HG03196 (cell line): ENCODE data around the gene SELENOH.

Experiments
- ATAC-seq: cut with Tn5 transposase; IDR thresholded peaks from one replicate; pipeline ENCODE4 v1.9.1; 2021; ENCODE audit not compliant: unreplicated experiment

SELENOH gene

DNA sequence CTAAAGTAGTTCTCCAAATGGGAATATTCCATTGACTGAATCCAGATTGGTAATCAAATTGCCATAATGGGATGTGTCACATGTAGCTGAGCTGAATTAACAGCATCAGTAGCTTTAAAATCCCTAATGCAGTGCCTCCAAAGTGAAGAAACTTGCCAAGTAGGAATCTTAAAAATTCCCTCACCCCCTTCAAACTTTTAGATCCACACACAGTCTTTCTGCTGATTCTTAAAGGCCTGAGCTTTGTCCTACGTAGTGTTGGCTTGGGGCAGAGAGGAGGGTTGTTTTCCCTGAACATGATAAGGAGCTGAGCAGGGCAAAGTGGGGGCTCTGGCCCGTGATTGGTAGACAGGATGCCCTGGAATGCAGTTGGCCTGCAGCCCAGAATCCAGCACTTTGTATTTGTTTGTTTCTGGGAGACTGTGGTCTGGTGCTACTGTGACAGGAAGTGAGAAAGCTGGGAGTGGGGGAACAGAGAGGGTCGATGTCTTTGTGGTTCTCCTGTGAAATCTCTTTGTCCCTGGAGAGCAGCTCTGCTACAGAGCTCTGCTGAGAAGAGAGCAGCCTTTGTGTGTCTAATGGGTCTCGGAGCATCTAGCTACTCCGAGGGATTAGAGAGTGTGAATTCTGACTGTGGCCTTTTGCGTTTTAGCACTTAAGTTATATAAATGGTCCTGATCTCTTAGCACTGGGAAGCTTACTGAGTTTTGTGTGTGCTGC lies 37.2 kb downstream of the SELENOH start:
- no peak for ATAC-seq

- ATAC-seq: no peak
Observed at GRCh38 chr11:57779276-57779675, 38.0 kb downstream of the SELENOH start.

DNA sequence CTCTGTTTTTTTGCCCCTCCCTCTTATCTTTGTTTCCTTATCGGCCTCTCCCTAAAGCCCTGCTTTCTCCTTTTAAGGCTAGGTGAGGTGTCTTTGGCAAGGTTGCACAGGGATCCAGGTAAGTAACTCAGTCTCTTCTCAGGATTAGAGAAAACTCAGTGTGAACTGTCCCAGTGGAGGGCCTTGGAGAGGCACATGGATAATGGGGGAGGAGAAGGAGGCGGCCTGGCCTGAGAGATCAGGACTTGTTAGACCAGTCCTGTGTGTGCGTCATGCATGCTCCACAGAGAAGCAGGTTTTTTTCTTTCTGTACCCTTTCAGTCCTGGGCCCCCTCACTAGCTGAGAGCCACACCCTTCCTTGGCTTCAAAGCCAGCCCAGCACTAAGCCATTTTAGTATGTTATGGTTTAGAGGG lies 40.2 kb downstream of the SELENOH start:
- no peak for ATAC-seq

DNA sequence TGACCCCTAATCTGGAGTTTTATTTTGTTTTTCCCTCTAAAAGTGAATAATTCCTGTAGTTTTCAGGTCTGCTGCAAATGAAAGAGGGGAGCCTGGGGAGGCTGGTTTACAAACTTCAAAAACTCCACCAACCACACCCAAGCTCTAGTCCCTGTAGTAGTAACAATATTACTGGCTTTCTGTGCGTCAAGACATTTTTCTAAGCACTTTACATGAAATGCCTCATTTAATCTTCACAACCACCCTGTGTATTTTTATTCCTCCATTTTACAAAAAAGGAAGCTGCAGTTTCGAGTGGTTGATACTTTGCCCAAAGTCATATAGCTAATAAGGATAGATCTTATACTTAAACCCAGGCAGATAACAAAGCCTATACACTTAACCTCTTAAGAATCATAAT lies 43.8 kb downstream of the SELENOH start:
- ATAC-seq: no peak

DNA sequence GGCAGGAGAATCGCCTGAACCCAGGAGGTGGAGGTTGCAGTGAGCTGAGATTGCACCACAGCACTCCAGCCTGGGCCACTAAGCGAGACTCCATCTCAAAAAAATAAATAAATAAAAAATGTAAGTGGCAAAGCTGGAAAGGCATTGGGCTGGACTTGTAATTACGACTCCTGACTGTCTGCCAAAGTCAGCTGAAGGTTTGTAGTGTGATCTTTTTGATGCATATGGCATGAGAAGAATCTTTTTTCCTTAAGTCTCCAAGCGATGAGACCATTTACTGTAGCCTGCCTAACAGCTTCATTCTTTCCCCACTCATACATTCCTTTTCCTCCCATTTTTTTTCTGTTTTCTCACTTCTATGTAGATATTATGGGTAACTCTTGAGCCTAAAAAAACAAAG lies 45.1 kb downstream of the SELENOH start:
- no peak for ATAC-seq

DNA sequence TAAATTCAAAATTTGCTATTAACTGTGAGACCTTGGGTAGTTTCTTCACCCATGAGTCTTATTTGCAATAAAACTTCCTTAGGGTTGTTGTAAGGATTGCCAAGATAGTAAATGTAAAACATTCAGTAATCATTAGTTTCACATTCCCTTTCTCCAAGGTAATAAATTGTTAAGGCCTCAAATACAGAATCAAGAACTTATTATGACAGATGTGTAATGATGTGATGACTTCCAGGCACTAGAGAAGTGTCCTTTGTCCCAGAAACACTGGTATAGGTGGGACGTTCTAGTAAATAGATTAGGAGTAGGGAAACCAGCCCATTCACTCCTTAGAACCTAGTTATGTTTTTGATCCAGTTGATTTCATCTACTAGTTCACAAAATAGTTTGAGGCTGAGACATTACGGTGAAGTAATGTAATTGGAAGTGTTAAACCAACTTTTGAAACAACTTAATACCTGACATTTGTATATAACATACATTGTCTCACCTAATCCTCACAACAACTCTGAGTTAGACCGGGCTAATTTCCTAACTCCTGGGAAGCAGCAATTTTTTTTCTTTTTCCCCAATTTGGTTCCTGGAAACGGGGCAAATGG lies 45.8 kb downstream of the SELENOH start:
- no peak for ATAC-seq

DNA sequence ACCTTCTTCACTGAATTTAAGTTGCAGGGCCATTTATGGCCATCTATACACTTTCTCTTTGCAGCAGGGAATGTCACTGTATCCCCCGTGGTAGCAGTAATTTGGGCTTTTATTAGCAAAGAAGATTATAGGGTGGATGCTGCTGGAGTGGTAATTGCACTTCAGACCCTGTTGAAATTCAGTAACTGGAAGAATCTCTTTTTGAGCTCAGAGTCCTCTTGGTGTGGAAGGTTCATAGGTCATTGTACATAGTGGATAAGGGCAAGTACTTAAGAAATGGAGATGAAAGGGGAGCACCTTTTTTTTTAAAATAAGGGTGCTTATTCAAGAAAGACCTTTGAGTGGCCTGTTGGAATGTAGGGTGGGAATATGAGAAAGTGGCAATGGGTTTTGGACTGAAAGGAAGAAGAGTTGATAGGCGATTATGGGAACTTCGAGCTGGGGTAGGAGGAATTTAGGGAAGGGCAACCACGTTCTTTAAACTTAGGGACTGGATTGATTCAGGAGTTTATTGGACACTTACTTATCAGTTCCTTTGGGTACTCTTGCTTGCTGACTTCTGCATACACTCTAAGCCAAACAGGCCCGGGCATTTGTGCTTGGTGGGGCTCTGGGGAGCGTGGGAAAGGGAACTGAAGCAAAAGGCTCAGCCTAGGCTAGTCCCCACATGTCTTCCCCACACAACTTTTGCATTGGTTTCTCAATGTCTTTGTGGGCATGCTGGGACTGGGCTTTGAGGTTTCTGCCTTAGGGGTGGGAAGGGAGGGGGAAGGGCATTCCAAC lies 46.8 kb downstream of the SELENOH start:
- peak; percentile 33 for ATAC-seq

GRCh38 chr11:57788703-57789088 lies 47.4 kb downstream of the SELENOH start:
- ATAC-seq: no peak

GRCh38 chr11:57791321-57792059 lies 50.2 kb downstream of the SELENOH start:
- ATAC-seq: no peak

DNA sequence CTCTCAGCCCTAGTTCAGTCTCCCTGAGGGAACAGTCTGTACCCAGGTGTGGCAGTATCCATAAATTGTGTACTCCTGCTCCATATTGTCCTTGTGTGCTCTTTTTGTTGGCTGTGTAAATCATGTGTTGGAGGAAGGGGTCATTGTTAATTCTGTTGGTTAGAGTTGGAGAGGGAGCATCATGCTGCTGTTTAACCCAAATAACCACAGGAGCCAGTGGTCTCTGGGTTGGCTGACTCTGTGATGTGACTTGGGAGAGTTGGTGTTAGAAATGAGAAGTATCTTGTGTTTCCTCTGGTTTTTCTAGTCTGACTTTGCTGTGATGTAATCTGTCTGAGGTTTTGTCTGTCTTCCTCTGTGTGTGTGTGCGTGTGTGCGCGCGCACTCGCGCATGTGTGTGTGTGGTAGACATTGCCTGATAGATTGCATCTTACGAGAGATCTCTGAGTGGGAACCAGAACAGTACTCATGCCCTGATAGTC lies 50.8 kb downstream of the SELENOH start:
- peak; percentile 71 for ATAC-seq

GRCh38 chr11:57792870-57793269 lies 51.6 kb downstream of the SELENOH start:
- no peak for ATAC-seq
